Measurements from ENCODE around the gene RBMX. TPM values are rescaled to one million over a fixed set of nuclear protein-coding genes. Genes with fewer than 3 reads are reported as not detected.

RBMX gene
- total RNA-seq, 4 donors from 2014 or later, result 158 to 329 (median 317) TPM

GRCh38 chrX:136847874-136848273, 32.7 kb downstream of the RBMX start:
- ATAC-seq, result no peak
- Histone ChIP-seq H3K27ac (peak overlapping the region in 1 of 4 donors; percentile 24), H3K4me3 (no peak overlapping the region), H3K27me3 (no peaks in the 10 kb centered on the region), H3K4me1 (no peaks in the 10 kb centered on the region), H3K36me3 (peaks cover 0 to 48% of the 10 kb centered on the region in 2 donors), H3K9me3 (no peaks in the 10 kb centered on the region)
- TF ChIP-seq POLR2A (IDR thresholded peaks at IDR 0.05), result no peak
- TF ChIP-seq EP300 (IDR thresholded peaks at IDR 0.05), result no peak
- TF ChIP-seq POLR2AphosphoS5 (IDR thresholded peaks at IDR 0.05), result no peak
- no peak for TF ChIP-seq CTCF (IDR thresholded peaks at IDR 0.05)
- 40 to 80% methylated on average over 1 of the region's 2 CpGs for WGBS, 2 donors (ENCODE audit: low coverage in 1 of 2)

DNA sequence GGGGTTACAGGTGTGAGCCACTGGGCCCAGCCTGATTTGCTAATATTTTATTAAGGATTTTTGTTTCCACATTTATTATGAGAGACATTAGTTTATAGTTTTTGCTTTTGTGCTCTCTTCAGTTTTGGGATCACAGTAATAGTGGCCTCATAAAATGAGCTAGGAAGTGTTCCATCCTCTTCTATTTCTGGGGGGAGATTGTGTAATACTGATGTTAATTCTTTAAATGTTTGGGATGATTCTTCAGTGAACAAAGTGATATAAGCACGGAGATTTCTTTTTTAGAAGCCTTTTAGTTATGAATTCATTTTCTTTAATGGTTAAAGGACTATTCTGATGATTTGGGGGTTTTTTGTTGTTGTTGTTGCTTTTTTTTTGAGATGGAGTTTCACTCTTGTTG, 41.3 kb downstream of the RBMX start:
- H3K27me3 ChIP-seq, result no peaks in the 10 kb centered on the region
- no peaks in the 10 kb centered on the region for H3K9me3 ChIP-seq
- TF ChIP-seq POLR2AphosphoS5 (IDR thresholded peaks at IDR 0.05), result no peak
- no peak for TF ChIP-seq EP300 (IDR thresholded peaks at IDR 0.05)
- TF ChIP-seq POLR2A (IDR thresholded peaks at IDR 0.05), result no peak
- no peak for TF ChIP-seq CTCF (IDR thresholded peaks at IDR 0.05)
- ATAC-seq, result no peak
- H3K36me3 ChIP-seq, result peaks cover 0 to 27% of the 10 kb centered on the region in 2 donors
- peak overlapping the region in 1 of 4 donors; percentile 37 for H3K27ac ChIP-seq
- H3K4me3 ChIP-seq, result no peak overlapping the region
- H3K4me1 ChIP-seq, result no peaks in the 10 kb centered on the region
- WGBS, 2 donors (ENCODE audit: low coverage in 1 of 2), result 25 to 50% methylated on average over 1 of the region's 1 CpG

GRCh38 chrX:136835761-136836160, 44.8 kb downstream of the RBMX start:
- Histone ChIP-seq H3K4me3 (no peak overlapping the region), H3K4me1 (no peaks in the 10 kb centered on the region), H3K27me3 (no peaks in the 10 kb centered on the region), H3K36me3 (peaks cover 0 to 11% of the 10 kb centered on the region in 2 donors), H3K9me3 (no peaks in the 10 kb centered on the region), H3K27ac (no peak overlapping the region)
- no peak for ATAC-seq
- TF ChIP-seq POLR2AphosphoS5 (IDR thresholded peaks at IDR 0.05), result no peak
- no peak for TF ChIP-seq CTCF (IDR thresholded peaks at IDR 0.05)
- TF ChIP-seq EP300 (IDR thresholded peaks at IDR 0.05), result no peak
- no peak for TF ChIP-seq POLR2A (IDR thresholded peaks at IDR 0.05)
- 60 to 89% methylated on average over 2 to 3 of the region's 4 CpGs for WGBS, 2 donors (ENCODE audit: low coverage in 1 of 2)

GRCh38 chrX:136829413-136829812, 51.1 kb downstream of the RBMX start:
- H3K27ac ChIP-seq, result no peak overlapping the region
- 100% methylated on average over 1 of the region's 5 CpGs; no CpG with 5 or more reads in 1 of the 2 donors for WGBS, 2 donors (ENCODE audit: low coverage in 1 of 2)
- no peak for ATAC-seq

More at GRCh38 chrX:136829413-136829812, 51.1 kb downstream of the RBMX start:
- Histone ChIP-seq H3K36me3 (peaks cover 0 to 17% of the 10 kb centered on the region in 2 donors), H3K4me1 (no peaks in the 10 kb centered on the region), H3K9me3 (no peaks in the 10 kb centered on the region), H3K27me3 (no peaks in the 10 kb centered on the region), H3K4me3 (no peak overlapping the region)
- no peak for TF ChIP-seq POLR2AphosphoS5 (IDR thresholded peaks at IDR 0.05)
- TF ChIP-seq EP300 (IDR thresholded peaks at IDR 0.05), result no peak
- no peak for TF ChIP-seq CTCF (IDR thresholded peaks at IDR 0.05)
- TF ChIP-seq POLR2A (IDR thresholded peaks at IDR 0.05), result no peak
